Stimulated activated CD4-positive, alpha-beta T cell treated with anti-CD3 and anti-CD28 coated beads, Interleukin-12 subunit alpha, Interleukin-12 subunit beta, amount 100 ng/mL, for 48 hours (primary cell): ENCODE results near the gene TOM1.
A peak's percentile ranks its signal among the peaks of the same experiment; 100 is the strongest.

Experiments
- DNase-seq, 3 donors: peaks; one replicate each; pipeline ENCODE4 v3.0.0-alpha.2; 2020; ENCODE audit warnings: low read depth in 2 of 3, low spot score in 1 of 3

TOM1 gene

GRCh38 chr22:35322893-35323292, 23.2 kb downstream of the TOM1 start:
- DNase-seq = no peak

GRCh38 chr22:35323305-35323704, 23.6 kb downstream of the TOM1 start:
- no peak for DNase-seq

GRCh38 chr22:35324067-35324466, 24.4 kb downstream of the TOM1 start:
- DNase-seq = no peak

- DNase-seq = no peak
Measured at GRCh38 chr22:35324762-35325161, 25.1 kb downstream of the TOM1 start.

- DNase-seq = no peak
Measured at GRCh38 chr22:35325209-35325608, 25.5 kb downstream of the TOM1 start.

GRCh38 chr22:35326854-35327562, 27.3 kb downstream of the TOM1 start:
- no peak for DNase-seq

- DNase-seq = no peak
Measured at GRCh38 chr22:35327690-35328471, 28.2 kb downstream of the TOM1 start.

- DNase-seq = no peak
Measured at GRCh38 chr22:35328472-35328885, 28.8 kb downstream of the TOM1 start.

- DNase-seq = no peak
Measured at GRCh38 chr22:35329114-35329847, 29.6 kb downstream of the TOM1 start.

- peak in 2 of 3 donors; percentile 57 to 58 for DNase-seq
Measured at GRCh38 chr22:35330258-35330861, 30.7 kb downstream of the TOM1 start.

- DNase-seq = no peak
Measured at GRCh38 chr22:35332278-35332677, 32.6 kb downstream of the TOM1 start.

GRCh38 chr22:35333220-35333619, 33.5 kb downstream of the TOM1 start:
- no peak for DNase-seq

GRCh38 chr22:35334004-35334403, 34.3 kb downstream of the TOM1 start:
- no peak for DNase-seq

- no peak for DNase-seq
Measured at GRCh38 chr22:35335468-35335867, 35.8 kb downstream of the TOM1 start.

GRCh38 chr22:35335936-35336781, 36.5 kb downstream of the TOM1 start:
- no peak for DNase-seq

- no peak for DNase-seq
Measured at GRCh38 chr22:35337932-35338331, 38.2 kb downstream of the TOM1 start.

- DNase-seq = no peak
Measured at GRCh38 chr22:35341090-35341874, 41.6 kb downstream of the TOM1 start.

- no peak for DNase-seq
Measured at GRCh38 chr22:35342390-35342789, 42.7 kb downstream of the TOM1 start.

- DNase-seq = no peak
Measured at GRCh38 chr22:35343664-35344550, 44.2 kb downstream of the TOM1 start.
